Endothelial cell of umbilical vein (primary cell): Measurements from ENCODE around the gene ZNF148.

Experiments
- CTCF ChIP-seq, 2 donors: IDR thresholded peaks; 1 replicate in 1 of 2; 2 replicates in 1 of 2; pipeline ENCODE4 v1.5.1; 2011; ENCODE audit warnings: low read length in 2 of 2, mild to moderate bottlenecking in 2 of 2, moderate library complexity in 2 of 2, control low read depth in 1 of 2, inconsistent platforms in 1 of 2, low read depth in 1 of 2; ENCODE audit not compliant: insufficient read depth in 1 of 2; ENCODE audit errors: extremely low read depth in 1 of 2
- EZH2 ChIP-seq: IDR thresholded peaks from 2 replicates; pipeline ENCODE4 v1.6.1; 2012; ENCODE audit warnings: borderline replicate concordance, low read depth, mild to moderate bottlenecking, moderate library complexity, low read length, inconsistent platforms; ENCODE audit not compliant: severe bottlenecking
- GATA2 ChIP-seq: IDR thresholded peaks from 2 replicates; pipeline ENCODE4 v1.7.0; 2011; ENCODE audit warnings: low read depth, mild to moderate bottlenecking, moderate library complexity, mixed read lengths, low read length; ENCODE audit not compliant: insufficient read length, insufficient read depth
- POLR2A ChIP-seq: IDR thresholded peaks from 2 replicates; pipeline ENCODE4 v1.6.1; 2012; ENCODE audit warnings: low read depth, mild to moderate bottlenecking, control low read depth, low read length
- POLR2AphosphoS5 ChIP-seq: IDR thresholded peaks from 2 replicates; pipeline ENCODE4 v1.6.1; 2012; ENCODE audit warnings: low read depth, mild to moderate bottlenecking, control low read depth, low read length, moderate library complexity; ENCODE audit not compliant: insufficient read depth

GRCh38 chr3:125410922-125411321 lies 35.8 kb upstream of the ZNF148 start:
- no peak for TF ChIP-seq EZH2
- no peak for TF ChIP-seq POLR2AphosphoS5
- no peak for TF ChIP-seq POLR2A
- TF ChIP-seq CTCF (IDR thresholded peaks at IDR 0.05; ENCODE audit: extremely low read depth in 1 of 2, insufficient read depth in 1 of 2, low read depth in 1 of 2, low read length in 2 of 2), result no peak
- TF ChIP-seq GATA2, result no peak
